Measurements from ENCODE around the gene ZMYM1. TPM values are rescaled to one million over a fixed set of nuclear protein-coding genes. Genes with fewer than 3 reads are reported as not detected.

ZMYM1 gene
- total and polyA plus RNA-seq, 2 of the 8 experiments (the other 6 are each of a cell fraction or from before 2014, with no cell fraction given): 10.0 to 41.3 TPM

GRCh38 chr1:35064265-35064664 lies 14.9 kb upstream of the ZMYM1 start:
- no peak overlapping the region for H2BK12ac ChIP-seq (ENCODE audit: low read depth, low read length)
- ChIA-PET POLR2A (ENCODE audit: partially characterized antibody) (no interaction called here), CTCF (ENCODE audit: partially characterized antibody) (no interaction called here)
- FAIRE-seq (no peak), DNase-seq (ENCODE audit: low read depth in 1 of 2, low spot score in 2 of 2) (no peak)
- H4K20me1 ChIP-seq (replicated peaks in 1 of 2; ENCODE audit: control insufficient read depth in 1 of 2, insufficient read depth in 2 of 2, low read length in 2 of 2): no peaks in the 10 kb centered on the region
- H4K91ac ChIP-seq (replicated peaks; ENCODE audit: insufficient read length, low read length): no peak overlapping the region
- H4K8ac ChIP-seq (ENCODE audit: extremely low read depth, insufficient read depth, low read length): no peak overlapping the region
- no peak overlapping the region for H3K14ac ChIP-seq (ENCODE audit: insufficient read length)
- H2BK5ac ChIP-seq (ENCODE audit: low read depth, low read length): no peak overlapping the region
- no peaks in the 10 kb centered on the region for H3K36me3 ChIP-seq (ENCODE audit: control insufficient read depth in 2 of 4, insufficient read depth in 4 of 4, low read length in 3 of 4)
- H3K4ac ChIP-seq (replicated peaks; ENCODE audit: insufficient read length, low read depth, low read length): no peak overlapping the region
- no peak overlapping the region for H2AK5ac ChIP-seq (ENCODE audit: low read depth, low read length)
- no peaks in the 10 kb centered on the region for H3K27me3 ChIP-seq (replicated peaks in 1 of 4; ENCODE audit: control insufficient read depth in 3 of 4, extremely low read depth in 1 of 4, insufficient read depth in 3 of 4, low read length in 3 of 4)
- H4K5ac ChIP-seq (ENCODE audit: insufficient read length, low read depth, low read length): no peak overlapping the region
- WGBS, 2 experiments (ENCODE audit: extremely low coverage in 1 of 2, insufficient coverage in 1 of 2, insufficient read length in 1 of 2, insufficient replicate concordance in 2 of 2, low coverage in 1 of 2, low lambda C conversion rate in 2 of 2, missing lambda C conversion rate in 1 of 2): 76% methylated on average over 2 of the region's 2 CpGs; no CpG with 5 or more reads in 1 of the 2 experiments
- H2BK120ac ChIP-seq (replicated peaks; ENCODE audit: low read depth, low read length): no peak overlapping the region
- no peaks in the 10 kb centered on the region for H3K79me2 ChIP-seq (ENCODE audit: control insufficient read depth in 1 of 2, insufficient read depth in 2 of 2, low read length in 2 of 2)
- H3K9ac ChIP-seq (replicated peaks in 1 of 4; ENCODE audit: extremely low read depth in 1 of 4, low read depth in 3 of 4, low read length in 3 of 4): no peak overlapping the region
- H3K27ac ChIP-seq (ENCODE audit: low read depth, low read length): no peak overlapping the region
- H3K23me2 ChIP-seq (ENCODE audit: low read depth, low read length): no peaks in the 10 kb centered on the region
- no peaks in the 10 kb centered on the region for H3K79me1 ChIP-seq (ENCODE audit: low read depth, low read length)
- no peak overlapping the region for H2BK20ac ChIP-seq (ENCODE audit: low read length)
- no peak overlapping the region for H3K18ac ChIP-seq (ENCODE audit: extremely low read depth, low read length)
- no peak overlapping the region for H3K4me2 ChIP-seq (ENCODE audit: insufficient read depth in 1 of 2, low read depth in 2 of 2, low read length in 2 of 2)
- no peaks in the 10 kb centered on the region for H3K9me3 ChIP-seq (ENCODE audit: insufficient read depth in 2 of 2, low read depth in 1 of 2, low read length in 1 of 2)
- H3K56ac ChIP-seq (replicated peaks; ENCODE audit: insufficient read length, low read depth, low read length): no peak overlapping the region
- no peaks in the 10 kb centered on the region for H3K4me1 ChIP-seq (replicated peaks in 1 of 4; ENCODE audit: control insufficient read depth in 3 of 4, insufficient read depth in 4 of 4, low read length in 3 of 4)
- no peak overlapping the region for H3K4me3 ChIP-seq (ENCODE audit: extremely low read depth in 1 of 4, insufficient read depth in 2 of 4, low read depth in 3 of 4, low read length in 4 of 4)
- H2BK15ac ChIP-seq (ENCODE audit: low read length): no peak overlapping the region
- no peak overlapping the region for H3K23ac ChIP-seq (ENCODE audit: insufficient read length)
- no peak overlapping the region for H2AFZ ChIP-seq (ENCODE audit: low read length)
- TF ChIP-seq ATF3 (IDR thresholded peaks at IDR 0.05; ENCODE audit: insufficient read depth, low read depth, low read length) (no peak), RXRA (IDR thresholded peaks at IDR 0.05; ENCODE audit: insufficient read depth, low read depth, low read length) (no peak), EGR1 (IDR thresholded peaks at IDR 0.05; ENCODE audit: borderline replicate concordance, low read depth, low read length) (no peak), RBBP5 (IDR thresholded peaks at IDR 0.05; ENCODE audit: borderline replicate concordance, low read depth, low read length) (no peak), ZNF274 (IDR thresholded peaks at IDR 0.05; ENCODE audit: borderline replicate concordance, extremely low read depth, low read length) (no peak)
